Muscle of arm (tissue), 12 donors: ENCODE measurements around the gene FAM186B. TPM values are rescaled to one million over a fixed set of nuclear protein-coding genes. Genes with fewer than 3 reads are reported as not detected.

ENCODE experiments used
- DNase-seq: peaks from one replicate; pipeline ENCODE4 v3.0.0-alpha.2; 2013
- polyA plus RNA-seq, 12 donors: library from polyadenylated mRNA; unstranded; fragments of 120-200 nt; gene quantifications; one replicate each; pipeline ENCODE4 v1.2.1, GENCODE V29; 2013; ENCODE audit not compliant: insufficient read length in 12 of 12

FAM186B gene
- polyA plus RNA-seq, 12 donors: 0.50 to 3.8 (median 1.4) TPM; not detected in 2

GRCh38 chr12:49538510-49539403 lies 66.7 kb downstream of the FAM186B start, which contains the start of gene KCNH3:
Gene KCNH3, plus strand, starts transcription at chr12:49539030. Its CDS starts 387 bp downstream, at chr12:49539417.
- DNase-seq: peak; percentile 57

GRCh38 chr12:49537752-49538509 lies 67.5 kb downstream of the FAM186B start:
- no peak for DNase-seq

Other genes with a start within 250 kb of the FAM186B start
- gene SPATS2, start 238.2 kb downstream of the FAM186B start, polyA plus RNA-seq: 10 to 100 TPM in 11 of 12 donors, not detected in 1; 19.8 to 61.7 (median 32.7) TPM
- gene KCNH3, start 66.6 kb downstream of the FAM186B start, polyA plus RNA-seq: 1 to 10 TPM in 6 of 12 donors, under 1 TPM in 4, not detected in 2; 0.75 to 2.5 (median 1.2) TPM
- 100 to 1,000 TPM in 1 of 12 donors, 10 to 100 TPM in 11; 44.4 to 714 (median 55.0) TPM for gene MCRS1, start 37.5 kb downstream of the FAM186B start, polyA plus RNA-seq
- gene PRPF40B, start 17.9 kb upstream of the FAM186B start, polyA plus RNA-seq: 10 to 100 TPM in 11 of 12 donors, not detected in 1; 10.3 to 42.6 (median 13.4) TPM
- 100 to 1,000 TPM in 1 of 12 donors, 10 to 100 TPM in 11; 22.8 to 166 (median 28.1) TPM for gene FMNL3, start 101.8 kb upstream of the FAM186B start, polyA plus RNA-seq
- 100 to 1,000 TPM; 244 to 709 (median 288) TPM for gene TMBIM6, start 135.9 kb upstream of the FAM186B start, polyA plus RNA-seq
- 10 to 100 TPM in 11 of 12 donors, not detected in 1; 22.5 to 51.4 (median 30.0) TPM for gene NCKAP5L, start 222.8 kb upstream of the FAM186B start, polyA plus RNA-seq
- 1 to 10 TPM in 11 of 12 donors, not detected in 1; 3.5 to 6.3 (median 5.2) TPM for gene BCDIN3D, start 237.5 kb upstream of the FAM186B start, polyA plus RNA-seq